Heart left ventricle (tissue), 16 donors: ENCODE measurements around the gene PIP5K1C. TPM values are rescaled to one million over a fixed set of nuclear protein-coding genes. Genes with fewer than 3 reads are reported as not detected.

Source experiments
- ATAC-seq, 4 donors: fragments of 200-7000 bp; cut with Tn5 transposase; one replicate each; pipeline ENCODE4 v1.9.1; 2020 to 2022; ENCODE audit warnings: moderate library complexity in 4 of 4, mild to moderate bottlenecking in 3 of 4, moderate number of reproducible peaks in 1 of 4
- DNase-seq, 5 donors: peaks; one replicate each; pipeline ENCODE4 v3.0.0-alpha.2; 2020
- H3K27ac ChIP-seq, 12 donors: fragments of 200-600 bp; sonication (generic) in 4 of 12; one replicate each; pipeline versions ENCODE4 v1.5.0 to v1.8.0; 2016 to 2022; ENCODE audit warnings: mild to moderate bottlenecking in 2 of 12
- H3K27me3 ChIP-seq, 9 donors: fragments of 200-600 bp; sonication (generic) in 2 of 9; one replicate each; pipeline versions ENCODE4 v1.5.1 to v1.8.0; 2016 to 2022; ENCODE audit warnings: mild to moderate bottlenecking in 3 of 9
- H3K36me3 ChIP-seq, 9 donors: fragments of 200-600 bp; sonication (generic) in 2 of 9; one replicate each; pipeline versions ENCODE4 v1.5.0 to v1.8.0; 2018 to 2022; ENCODE audit warnings: mild to moderate bottlenecking in 2 of 9
- H3K4me1 ChIP-seq, 12 donors: fragments of 200-600 bp; sonication (generic) in 4 of 12; one replicate each; pipeline versions ENCODE4 v1.5.0 to v1.8.0; 2016 to 2022; ENCODE audit warnings: mild to moderate bottlenecking in 3 of 12
- H3K4me3 ChIP-seq, 12 donors: fragments of 200-600 bp; sonication (generic) in 4 of 12; one replicate each; pipeline versions ENCODE4 v1.5.0 to v1.8.0; 2017 to 2022; ENCODE audit warnings: mild to moderate bottlenecking in 9 of 12, moderate library complexity in 4 of 12
- H3K9me3 ChIP-seq, 12 donors: fragments of 200-600 bp; sonication (generic) in 4 of 12; one replicate each; pipeline versions ENCODE4 v1.5.0 to v1.8.0; 2016 to 2022; ENCODE audit warnings: mild to moderate bottlenecking in 1 of 12
- CTCF ChIP-seq, 12 donors: fragments of 200-600 bp; sonication (generic) in 4 of 12; IDR thresholded peaks; one replicate each; pipeline versions ENCODE4 v1.5.0 to v1.8.0; 2018 to 2022; ENCODE audit warnings: antibody characterized with exemption in 12 of 12, mild to moderate bottlenecking in 5 of 12
- POLR2A ChIP-seq, 2 donors: fragments of 450-650 bp; IDR thresholded peaks; one replicate each; pipeline ENCODE4 v1.6.1; 2017; ENCODE audit warnings: antibody characterized with exemption in 2 of 2, mild to moderate bottlenecking in 2 of 2, moderate library complexity in 2 of 2
- WGBS, 4 donors: extraction: QIAGEN DNeasy Blood & Tissue Kit in 2 of 4; methylation state at CpG; one replicate each; pipeline versions ENCODE4 v1.1.5 to v1.1.7; 2013 to 2018; 5-methylcytosine and 5-hydroxymethylcytosine counted together
- intact Hi-C, 10 donors: fragments of 100-400 bp; cut with DNase I; formaldehyde crosslinking; loops; one replicate each; pipeline versions ENCODE4 v1.11.1 to v1.14.2; 2022
- polyA plus RNA-seq, 2 donors: library from polyadenylated mRNA; stranded (reverse); fragments of 200-250 nt; gene quantifications; one replicate each; pipeline ENCODE4 v1.2.3, GENCODE V29; 2013
- total RNA-seq, 9 donors: library from RNA; depleted of rRNA in 2 of 9; stranded (reverse); fragments of >200 nt in 2 of 9; fragmentation: NEBNext Ultra II Directional in 3 of 9; extraction: Animal tissue kit (Norgen Biotek cat#: 25700) in 3 of 9; gene quantifications; one replicate each; pipeline versions ENCODE4 v1.1.0 to v1.2.4, GENCODE V29; 2016 to 2023
- donor health status: ischemic (EF 13 %, LVEDD 7.1; RV severe dilation, severe dysfunction).
- donor health status: healthy with polysubstance abuse.
- donor health status: DM: no; HTN: yes; CAD: no.
- donor health status: DM: no; HTN: no; CAD: no.
- donor health status: ischemic (EF 25% LVEDD 6.9; RV normal size, moderate dysfunction).
- donor health status: ischemic (EF 25% LVEDD 5.7; RV mildly dilated, moderate dysfunction).
- donor health status: healthy.
- donor health status: DM: yes; HTN: yes; CAD: no.
- donor health status: ischemic (EF 35%, LVEDD 5.7; RV mildly dilated, moderate dysfunction).
- donor health status: nonischemic (EF 11% LVEDD 7.7; RV severe dilation, severe dysfunction).
- donor health status: DM: yes; HTN: yes; CAD: no.
- donor health status: PGD.
- donor health status: ischemic (EF 29% LVEDD 5.4; RV normal size, mild dysfunction).
- donor health status: nonischemic (EF 23%, LVEDD 6.1; RV moderate dilation, normal function).

PIP5K1C gene
- total and polyA plus RNA-seq, 11 donors, result 23.9 to 56.6 (median 36.3) TPM

DNA sequence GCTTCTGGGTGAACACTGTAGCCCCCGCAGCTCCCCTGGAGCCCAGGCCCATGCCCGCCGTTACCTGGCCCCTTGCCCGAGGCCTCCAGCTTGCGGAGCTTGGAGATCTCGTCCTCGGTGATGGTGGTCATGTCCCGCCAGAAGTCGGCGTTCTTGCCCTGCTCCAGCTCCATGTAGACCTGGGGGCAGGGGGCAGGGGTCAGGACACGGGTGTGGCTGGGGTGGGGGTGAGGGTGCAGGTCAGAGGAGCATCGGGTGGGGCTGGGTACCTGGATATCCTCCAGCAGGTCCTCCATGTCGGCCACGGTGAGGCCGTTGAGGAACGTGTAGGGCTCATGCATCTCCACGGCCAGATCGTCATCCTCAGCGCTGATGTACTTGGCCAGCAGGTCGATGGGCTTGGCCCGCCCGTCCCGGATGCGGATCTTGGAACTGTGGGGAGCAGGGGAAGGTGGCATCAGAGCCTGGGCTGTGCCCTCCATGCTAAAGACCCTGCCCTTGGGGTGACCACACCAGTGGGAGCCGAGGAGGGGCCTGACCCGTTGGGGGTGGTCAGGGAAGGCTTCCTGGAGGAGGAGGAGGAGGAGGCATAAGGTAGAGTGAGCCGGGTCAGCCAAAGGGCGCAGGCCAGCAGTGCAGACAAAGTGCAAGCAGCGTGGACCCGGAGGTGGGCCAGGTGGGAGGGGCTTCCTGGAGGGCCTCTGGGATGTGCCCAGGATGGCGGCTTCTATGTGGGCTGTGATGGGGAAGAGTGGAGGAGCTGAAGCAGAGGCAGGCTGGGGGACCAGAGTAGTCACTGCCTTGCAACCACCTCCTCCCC lies 81.2 kb downstream of the PIP5K1C start:
- Histone ChIP-seq H3K27ac (no peak overlapping the region), H3K4me1 (peaks cover 0 to 18% (median 6%) of the 10 kb centered on the region in 12 donors), H3K4me3 (peak overlapping the region in 1 of 12 donors; percentile 36), H3K9me3 (no peaks in the 10 kb centered on the region), H3K36me3 (peaks cover 0 to 68% (median 25%) of the 10 kb centered on the region in 9 donors), H3K27me3 (no peaks in the 10 kb centered on the region)
- peak in 2 of 4 donors; percentile 2 to 4 for ATAC-seq
- intact Hi-C loops, result loop anchor here in 9 of 10 donors (1.0 to 10.0 kb wide), 12 partner anchors 32 to 317 kb away; partner anchors contain the start of genes MFSD12 (in 3 of the 9), GIPC3 (in 1 of the 9) and HMG20B (in 1 of the 9)
- TF ChIP-seq POLR2A (IDR thresholded peaks at IDR 0.05), result no peak
- TF ChIP-seq CTCF (IDR thresholded peaks at IDR 0.05), result peak in 3 of 12 donors; percentile 10 to 30 (median 24)
- DNase-seq, result peak in 2 of 5 donors; percentile 15 to 58
- WGBS, 4 donors, result 82 to 87% (median 84%) methylated on average over 19 to 31 of the region's 31 CpGs

GRCh38 chr19:3618144-3618810 lies 82.0 kb downstream of the PIP5K1C start:
- H3K4me3 ChIP-seq, result peak overlapping the region in 10 of 12 donors; percentile 2 to 51 (median 30)
- peak; percentile 55 to 90 (median 78) for ATAC-seq
- TF ChIP-seq POLR2A (IDR thresholded peaks at IDR 0.05), result peak in 1 of 2 donors; percentile 13
- peak; percentile 92 to 98 (median 96) for TF ChIP-seq CTCF (IDR thresholded peaks at IDR 0.05)
- H3K4me1 ChIP-seq, result peaks cover 0 to 17% (median 6%) of the 10 kb centered on the region in 12 donors
- peak overlapping the region in 9 of 12 donors; percentile 19 to 70 (median 49) for H3K27ac ChIP-seq
- no peaks in the 10 kb centered on the region for H3K9me3 ChIP-seq
- H3K36me3 ChIP-seq, result peaks cover 0 to 68% (median 24%) of the 10 kb centered on the region in 9 donors
- WGBS, 4 donors, result 37 to 57% (median 46%) methylated on average over 11 to 31 of the region's 31 CpGs
- H3K27me3 ChIP-seq, result no peaks in the 10 kb centered on the region
- intact Hi-C loops, result loop anchor here in 9 of 10 donors (1.0 to 10.0 kb wide), 12 partner anchors 31 to 316 kb away; partner anchors contain the start of genes MFSD12 (in 3 of the 9), GIPC3 (in 1 of the 9) and HMG20B (in 1 of the 9)
- DNase-seq, result peak; percentile 72 to 86 (median 73)

- Histone ChIP-seq H3K27ac (peak overlapping the region in 9 of 12 donors; percentile 31 to 70 (median 42)), H3K36me3 (peaks cover 0 to 68% (median 24%) of the 10 kb centered on the region in 9 donors), H3K4me1 (peaks cover 0 to 17% (median 6%) of the 10 kb centered on the region in 12 donors), H3K27me3 (no peaks in the 10 kb centered on the region), H3K4me3 (peak overlapping the region in 9 of 12 donors; percentile 13 to 51 (median 30)), H3K9me3 (no peaks in the 10 kb centered on the region)
- 50 to 57% (median 54%) methylated on average over 17 to 19 of the region's 19 CpGs for WGBS, 4 donors
- peak in 2 of 4 donors; percentile 23 to 73 for ATAC-seq
- intact Hi-C loops, result loop anchor here in 8 of 10 donors (5.0 to 10.0 kb wide), 7 partner anchors 35 to 315 kb away; partner anchors contain the start of genes MFSD12 (in 3 of the 8) and HMG20B (in 1 of the 8)
- TF ChIP-seq POLR2A (IDR thresholded peaks at IDR 0.05) (peak in 1 of 2 donors; percentile 25), CTCF (IDR thresholded peaks at IDR 0.05) (no peak)
- peak in 1 of 5 donors; percentile 74 for DNase-seq
These were observed 82.8 kb downstream of the PIP5K1C start for GRCh38 chr19:3617463-3617862.
